ENCODE results near the gene USP49.
A peak's percentile ranks its signal among the peaks of the same experiment; 100 is the strongest.
"Not testable (repeated sequence)": the region's sequence is repeated elsewhere in the genome, so short reads cannot be mapped to it uniquely, and the experiment has no call there.

The USP49 gene

DNA sequence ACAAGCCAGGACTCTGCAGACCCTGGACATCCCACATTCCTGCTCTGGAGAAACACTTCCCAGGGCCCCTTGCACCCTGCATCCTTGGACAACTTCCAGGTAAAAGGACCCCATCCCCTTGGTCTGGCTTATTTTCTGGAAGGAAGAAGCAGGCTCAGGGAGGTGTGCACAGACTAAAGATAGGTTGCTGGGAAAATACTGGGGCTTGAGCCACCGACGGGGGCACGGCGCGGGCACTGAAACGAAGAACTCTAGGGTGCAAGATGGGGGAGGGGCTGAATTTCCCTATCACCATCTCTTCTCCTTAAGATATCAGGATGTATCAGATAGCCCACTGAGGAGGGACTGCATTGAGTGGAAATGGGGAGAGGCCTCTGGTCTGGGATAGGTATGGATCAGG is 116.3 kb downstream of the USP49 start:
- no peak for DNase-seq

DNA sequence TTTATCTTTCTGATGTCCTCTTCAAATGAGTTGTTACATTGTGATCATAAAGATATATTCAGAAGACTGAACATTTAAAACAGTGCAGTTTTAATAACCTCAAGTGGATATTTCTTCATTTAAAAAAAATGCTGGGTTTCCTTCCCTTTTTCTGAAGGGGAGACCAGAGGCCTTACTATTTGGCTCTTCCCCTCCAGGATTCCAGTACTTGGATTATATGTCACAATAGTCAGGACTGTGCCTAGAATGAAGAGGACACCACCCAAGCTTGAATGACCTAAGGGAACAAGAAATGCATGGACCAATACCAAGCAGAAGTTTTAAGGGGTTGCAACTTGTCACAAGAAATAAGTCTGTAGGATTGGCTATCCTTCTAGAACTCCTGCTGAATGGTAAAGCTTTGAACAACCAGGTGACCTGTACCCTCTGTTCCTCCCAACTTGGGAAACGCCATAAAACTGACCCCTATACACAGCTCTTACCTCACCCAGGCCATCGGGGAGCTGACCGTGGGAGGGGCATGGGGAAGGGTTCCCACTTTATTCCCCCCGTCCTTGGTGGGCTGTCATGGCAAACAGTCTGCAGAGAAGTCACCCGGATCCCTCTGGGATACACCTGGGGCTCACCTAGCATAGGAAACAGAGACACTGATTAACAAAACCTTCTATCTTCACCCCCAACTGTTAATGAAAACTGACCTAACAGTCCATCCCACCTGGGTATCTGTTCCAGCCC is 117.5 kb downstream of the USP49 start:
- peak; percentile 47 for DNase-seq

DNA sequence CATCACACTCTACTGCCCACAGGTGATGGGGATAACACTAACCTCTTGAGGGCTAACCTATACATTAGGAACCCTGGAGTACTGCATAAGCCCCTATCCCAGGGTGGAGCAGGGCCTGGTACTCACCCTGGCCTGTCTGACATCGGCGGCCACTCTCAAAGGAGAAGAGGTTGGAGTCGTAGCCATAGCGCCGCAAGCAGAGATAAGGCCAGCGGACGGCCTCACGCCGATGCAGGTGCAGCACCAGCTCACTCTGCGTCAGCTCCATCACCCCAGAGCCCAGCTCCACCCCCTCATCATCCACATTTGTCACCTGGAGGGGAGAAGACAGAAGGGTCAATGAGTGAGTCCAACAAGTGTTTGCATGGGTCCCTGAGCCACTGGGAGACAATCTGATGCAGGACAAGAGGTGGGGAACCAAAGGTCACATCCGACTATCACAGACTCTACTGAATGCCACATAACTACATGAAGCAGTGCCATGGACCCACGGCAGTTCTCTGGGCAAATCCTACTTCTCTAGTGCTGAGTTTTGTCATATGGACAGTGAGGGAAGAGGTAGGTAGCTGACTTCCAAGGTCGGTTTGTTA is 119.8 kb downstream of the USP49 start:
- no peak for DNase-seq

DNA sequence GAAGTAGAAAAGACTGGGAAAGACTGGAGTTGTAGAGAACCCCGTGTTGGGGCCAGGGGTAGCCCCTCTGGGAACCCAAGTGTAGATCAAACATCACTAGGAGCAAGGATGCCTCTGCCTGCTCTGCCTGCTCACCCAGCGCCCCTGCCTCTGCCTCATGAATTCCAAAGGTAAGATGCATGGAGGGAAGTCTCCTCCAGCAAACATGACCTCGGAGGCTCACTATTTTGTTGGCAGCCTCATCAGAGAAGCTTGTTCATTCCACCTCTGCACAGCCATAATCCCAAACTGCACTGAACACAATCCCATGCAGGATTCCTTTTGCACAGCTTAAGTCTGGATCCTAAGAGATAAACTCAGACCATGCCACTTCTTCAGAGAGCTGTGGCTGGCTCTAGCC is 120.3 kb downstream of the USP49 start:
- no peak for DNase-seq

DNA sequence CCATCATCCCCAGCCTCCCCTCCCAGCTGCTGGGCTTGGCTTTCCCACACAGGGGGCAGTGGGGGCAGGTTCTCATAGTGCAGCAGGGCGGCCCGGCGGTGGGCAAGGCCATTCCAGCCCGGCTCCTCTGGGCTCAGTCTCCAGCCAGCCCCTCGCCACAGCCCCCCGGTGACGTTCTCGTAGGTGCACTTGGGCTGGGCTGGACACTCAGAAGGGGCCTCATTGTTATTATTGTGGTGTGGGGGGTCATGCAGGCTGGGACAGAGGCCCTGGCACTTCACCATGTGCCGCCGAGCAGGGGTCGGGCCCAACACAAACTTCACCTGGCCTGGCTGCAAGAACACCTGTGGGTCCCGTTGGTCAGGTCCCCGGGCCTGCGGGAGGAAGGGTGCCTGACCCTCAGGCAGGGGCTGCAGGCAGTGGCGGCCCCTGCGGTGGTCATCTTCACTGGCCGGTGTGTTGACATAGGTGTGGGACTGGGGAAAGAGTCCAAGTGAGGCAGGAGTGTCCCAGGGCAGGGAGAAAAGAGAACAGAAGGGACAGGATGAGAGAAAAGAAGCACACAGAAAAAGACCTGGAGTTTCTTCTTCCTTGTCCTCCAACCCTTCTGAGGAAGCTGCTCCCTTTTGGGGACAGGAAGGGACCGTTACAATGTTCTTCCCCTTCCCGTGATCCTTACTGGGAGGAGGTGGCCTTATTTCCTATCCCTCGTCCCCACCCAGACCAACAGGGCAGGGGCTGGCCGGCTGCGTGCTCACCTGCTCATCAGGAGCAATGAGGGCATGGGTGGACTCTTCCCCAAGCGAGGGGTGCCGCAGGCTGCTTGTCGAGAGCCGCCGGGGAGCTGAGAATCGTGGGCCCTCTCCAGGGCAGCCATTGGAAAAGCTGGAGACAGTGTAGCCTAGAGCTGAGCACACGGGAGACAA is 123.9 kb downstream of the USP49 start:
- no peak for DNase-seq

DNA sequence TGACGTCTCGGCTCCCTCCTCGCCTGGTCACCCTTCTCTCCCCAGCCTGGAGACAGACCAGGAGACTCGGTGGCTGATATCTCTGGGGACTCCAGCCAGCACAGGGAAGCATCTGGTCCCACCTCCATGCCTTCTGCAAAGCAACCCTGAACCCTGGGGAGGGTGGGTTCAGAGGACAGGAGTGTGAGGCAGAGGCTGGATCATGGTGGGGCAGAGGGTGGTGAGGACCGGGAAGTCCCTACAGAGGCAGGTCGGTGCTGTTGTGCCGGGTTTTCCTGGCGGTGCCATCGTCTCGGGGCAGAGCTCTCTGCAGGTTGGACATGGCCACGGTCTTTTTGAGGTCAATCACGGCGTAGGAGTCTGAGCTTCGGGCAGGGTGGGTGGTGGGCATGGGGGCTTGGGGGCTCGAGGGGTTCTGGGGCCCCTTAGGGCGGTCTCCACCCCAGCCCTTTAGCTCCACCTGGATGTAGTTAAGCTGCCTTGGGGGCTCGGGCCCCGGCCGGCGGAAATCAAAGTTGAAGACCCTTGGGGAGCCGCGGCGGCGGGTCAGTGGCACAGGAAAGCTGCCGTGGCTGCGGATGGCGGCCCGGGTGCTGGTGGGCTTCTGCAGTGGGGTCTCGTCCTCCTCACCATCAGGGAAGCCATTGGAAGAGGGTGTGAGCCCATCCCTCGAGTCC is 124.7 kb downstream of the USP49 start:
- DNase-seq: no peak

DNA sequence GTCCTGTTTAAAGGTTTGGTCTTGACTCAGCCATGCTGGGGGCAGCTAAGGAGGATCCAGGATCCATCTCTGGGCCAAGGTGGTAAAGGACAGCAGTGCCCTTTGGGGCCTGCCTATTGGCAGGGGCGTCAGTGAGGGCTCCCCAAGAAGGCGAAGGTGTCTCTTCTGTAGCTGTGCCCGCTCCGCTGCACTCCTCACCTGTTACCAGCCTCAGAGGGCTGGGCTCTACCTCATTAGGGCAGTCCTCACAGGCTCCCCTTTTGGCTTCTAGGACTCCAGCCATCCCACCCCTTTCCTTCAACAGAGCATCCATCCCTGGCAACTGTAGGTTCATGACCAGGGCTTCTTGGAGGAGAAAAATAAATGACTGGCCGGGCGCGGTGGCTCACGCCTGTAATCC is 125.8 kb downstream of the USP49 start:
- DNase-seq: no peak

DNA sequence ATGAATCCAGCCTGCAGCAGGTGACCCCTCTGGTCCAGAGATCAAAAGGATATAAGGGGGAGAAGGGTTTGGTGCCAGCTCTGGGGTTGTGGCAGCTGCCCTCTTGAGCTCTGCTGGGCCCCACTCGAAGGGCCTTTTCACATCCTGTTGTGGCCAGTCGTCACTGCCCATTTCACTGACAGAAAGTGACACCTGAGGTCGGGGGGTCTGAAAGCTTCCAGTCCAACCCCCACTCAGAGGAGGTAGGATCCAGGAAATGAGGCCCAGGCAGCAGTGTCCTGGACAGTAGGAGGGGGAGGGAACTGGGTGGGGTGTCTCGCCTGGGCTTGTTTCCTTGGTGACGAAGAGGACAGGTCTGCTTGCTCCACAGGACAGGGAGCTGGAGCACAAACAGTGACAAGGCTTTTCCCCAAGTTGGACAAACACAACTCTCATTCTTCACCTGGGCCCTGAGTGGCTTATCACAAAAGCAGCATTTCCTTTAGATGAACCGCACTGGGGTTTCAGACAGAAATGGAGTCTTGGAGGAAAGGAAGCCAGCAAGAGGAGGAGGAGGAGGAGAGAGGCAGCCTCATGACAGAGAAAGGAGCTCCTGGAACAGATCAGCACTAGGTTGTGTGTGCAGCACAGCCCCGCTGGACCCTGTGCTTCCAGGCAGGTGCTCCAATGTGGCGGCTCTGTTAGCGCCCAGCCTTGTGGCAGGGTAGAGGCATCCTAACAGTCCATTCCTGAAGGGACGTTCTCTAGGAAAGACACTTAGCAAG is 126.4 kb downstream of the USP49 start:
- peak; percentile 43 for DNase-seq

DNA sequence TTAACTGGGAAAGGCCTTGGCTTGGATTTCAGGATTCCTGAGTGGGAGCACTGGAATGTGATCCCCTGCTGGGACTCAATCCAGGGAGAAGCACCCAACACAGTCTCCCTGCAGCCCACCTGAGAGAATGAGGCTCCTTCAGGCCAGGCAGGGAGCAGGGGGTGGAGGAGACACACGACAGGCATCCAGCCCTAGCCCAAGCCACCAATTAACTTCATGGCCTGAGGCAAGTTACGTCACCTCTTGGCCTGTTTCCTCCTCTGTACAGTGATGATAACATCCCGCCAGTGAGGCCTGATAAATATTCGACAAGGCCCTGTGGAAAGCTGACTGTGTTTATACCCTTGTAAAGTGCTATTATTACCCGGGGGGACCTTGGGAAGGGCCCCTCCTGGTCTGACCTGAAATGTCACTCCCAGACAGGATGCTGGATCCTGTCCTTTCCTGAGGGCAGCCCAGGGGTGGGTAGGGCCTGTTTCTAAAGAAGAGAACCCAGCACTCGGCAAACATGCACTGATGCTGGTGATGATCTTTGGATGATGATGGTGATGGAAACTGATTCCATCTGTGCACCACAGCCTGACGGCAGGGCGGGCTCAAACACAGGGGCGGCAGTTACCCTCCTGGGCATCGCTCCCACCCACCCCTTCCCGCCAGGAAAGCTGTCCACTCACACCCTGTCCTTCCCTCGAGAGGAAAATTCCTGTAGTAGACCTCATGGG is 127.9 kb downstream of the USP49 start:
- peak; percentile 15 for DNase-seq

DNA sequence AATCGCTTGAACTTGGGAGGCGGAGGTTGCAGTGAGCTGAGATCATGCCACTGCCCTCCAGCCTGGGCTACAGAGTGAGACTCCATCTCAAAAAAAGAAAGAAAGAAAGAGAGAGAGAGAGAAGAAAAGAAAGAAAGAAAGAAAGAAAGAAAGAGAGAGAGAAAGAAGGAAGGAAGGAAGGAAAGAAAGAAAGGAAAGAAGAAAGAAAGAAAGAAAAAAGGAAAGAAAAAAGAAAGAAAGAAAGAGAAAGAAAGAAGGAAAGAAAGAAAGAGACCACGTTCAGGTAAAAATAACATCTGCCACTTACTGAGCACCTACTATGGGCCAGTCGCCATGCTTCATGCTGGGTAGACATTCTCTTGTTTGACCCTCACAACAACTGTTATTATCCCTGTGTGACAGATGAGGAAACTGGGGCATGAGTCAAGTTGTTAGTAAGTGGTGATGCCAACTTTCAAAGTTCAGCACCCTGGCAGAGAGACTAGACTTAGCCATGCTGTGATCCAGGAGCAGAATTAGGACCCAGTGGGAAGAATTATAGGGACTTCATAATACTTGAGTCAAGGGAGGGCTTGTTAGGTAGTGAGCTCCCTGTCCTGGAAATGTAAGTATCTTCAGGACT is 129.0 kb downstream of the USP49 start:
- not testable (repeated sequence) for DNase-seq

DNA sequence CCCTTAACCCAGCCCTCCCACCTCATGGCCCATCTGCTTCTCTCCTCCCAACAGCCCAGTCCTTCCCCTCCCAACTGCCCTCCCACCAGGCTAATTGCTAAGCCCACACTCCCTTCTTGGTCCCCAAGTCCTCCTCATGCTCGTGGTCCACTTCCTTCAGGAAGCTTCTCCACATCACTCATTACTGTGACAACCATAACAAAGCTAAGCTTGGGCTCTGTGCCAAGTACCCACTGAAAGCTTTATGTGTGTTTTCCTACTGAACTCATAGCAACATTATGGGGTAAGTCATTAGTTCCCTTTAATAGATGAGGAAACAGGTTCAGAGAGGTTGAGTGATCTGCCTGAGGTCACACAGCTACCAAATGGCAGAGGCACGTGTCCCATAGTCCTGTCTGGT is 131.7 kb downstream of the USP49 start:
- DNase-seq: no peak

DNA sequence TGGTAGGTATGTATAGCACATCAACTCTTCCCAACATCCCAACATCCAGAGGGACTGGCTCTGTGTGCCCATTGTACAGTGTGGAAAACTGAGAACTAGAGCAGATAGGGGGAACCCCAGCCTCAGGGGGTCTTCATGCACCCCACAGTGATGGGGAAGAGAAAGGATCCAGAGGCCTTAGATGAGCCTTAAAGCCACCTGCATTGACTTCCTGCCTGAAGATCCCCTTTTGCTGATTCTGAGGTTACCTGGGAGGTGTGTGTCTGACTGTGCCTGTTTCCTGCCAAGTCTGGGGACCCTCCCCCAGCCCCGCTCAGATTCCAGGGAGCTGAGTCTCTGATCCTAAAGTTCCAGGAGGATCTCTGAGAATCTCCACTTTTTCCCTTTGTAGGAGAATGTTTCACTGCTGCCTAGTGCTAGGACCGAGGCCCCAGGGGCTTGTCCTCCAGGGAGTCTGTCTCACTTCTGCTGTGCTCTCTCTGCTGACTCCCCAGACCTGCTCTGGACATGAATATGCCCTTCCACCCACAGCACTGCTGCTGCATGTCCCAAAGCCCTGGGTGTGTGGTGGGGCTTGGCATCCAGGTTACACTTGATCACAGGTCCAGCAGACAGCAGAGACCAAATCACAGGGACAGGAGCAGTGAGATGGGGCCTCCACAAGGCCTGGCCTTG is 135.1 kb downstream of the USP49 start:
- DNase-seq: no peak

DNA sequence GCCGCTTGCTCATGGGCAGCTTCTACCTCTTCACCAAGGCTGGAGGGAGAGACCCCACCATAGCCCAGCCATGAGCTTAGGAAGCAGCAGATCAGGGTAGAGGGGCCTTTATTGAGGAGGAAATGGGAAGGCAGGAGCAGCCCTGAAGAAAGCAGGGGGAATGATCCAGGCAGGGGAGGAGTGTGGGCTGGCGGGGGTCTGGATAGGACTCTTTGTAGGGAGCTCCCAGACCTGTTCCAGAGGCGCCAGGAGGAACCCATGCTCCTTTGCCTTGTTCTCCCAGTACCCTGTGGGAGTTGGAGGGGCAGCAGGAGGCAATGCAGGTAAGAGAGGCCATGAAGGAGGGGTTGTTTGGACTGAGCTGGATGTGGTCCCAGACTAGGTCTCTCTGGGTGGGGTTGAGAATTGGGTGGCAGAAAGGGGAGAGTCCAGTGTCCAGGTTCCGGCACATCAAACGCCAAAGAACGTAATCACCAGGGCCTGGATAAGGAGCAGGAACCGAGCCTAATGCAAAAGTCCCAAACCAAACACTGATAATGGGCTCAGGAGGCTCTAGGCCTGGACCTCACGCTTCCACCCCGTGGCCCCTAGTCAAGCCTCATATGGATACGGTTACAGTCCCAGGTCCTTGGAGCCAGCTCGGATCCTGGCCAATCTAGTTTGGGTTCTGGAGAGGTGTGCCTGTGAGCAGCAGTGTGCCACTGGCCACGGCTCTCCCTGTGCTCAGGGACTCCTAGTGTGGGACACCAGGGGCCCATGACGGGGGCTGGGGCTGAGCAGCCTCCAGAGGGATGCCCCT is 135.9 kb downstream of the USP49 start:
- no peak for DNase-seq

DNA sequence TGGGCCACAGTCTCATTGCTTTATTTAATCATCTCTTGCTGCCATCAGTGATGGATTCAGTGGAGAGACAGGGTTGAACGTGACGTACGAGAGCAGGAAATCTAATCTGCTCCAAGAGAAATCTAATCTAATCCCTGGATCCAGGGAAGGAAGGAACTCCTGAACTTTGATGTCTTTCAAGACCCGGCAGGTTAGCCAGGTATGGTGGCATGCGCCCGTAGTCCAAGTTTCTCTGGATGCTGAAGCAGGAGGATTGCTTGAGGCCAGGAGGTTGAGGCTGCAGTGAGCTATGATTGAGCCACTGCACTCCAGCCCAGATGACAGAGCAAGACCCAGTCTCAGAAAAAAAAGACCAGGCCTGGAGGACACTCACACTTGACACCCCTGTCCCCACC is 136.5 kb downstream of the USP49 start:
- DNase-seq: no peak

DNA sequence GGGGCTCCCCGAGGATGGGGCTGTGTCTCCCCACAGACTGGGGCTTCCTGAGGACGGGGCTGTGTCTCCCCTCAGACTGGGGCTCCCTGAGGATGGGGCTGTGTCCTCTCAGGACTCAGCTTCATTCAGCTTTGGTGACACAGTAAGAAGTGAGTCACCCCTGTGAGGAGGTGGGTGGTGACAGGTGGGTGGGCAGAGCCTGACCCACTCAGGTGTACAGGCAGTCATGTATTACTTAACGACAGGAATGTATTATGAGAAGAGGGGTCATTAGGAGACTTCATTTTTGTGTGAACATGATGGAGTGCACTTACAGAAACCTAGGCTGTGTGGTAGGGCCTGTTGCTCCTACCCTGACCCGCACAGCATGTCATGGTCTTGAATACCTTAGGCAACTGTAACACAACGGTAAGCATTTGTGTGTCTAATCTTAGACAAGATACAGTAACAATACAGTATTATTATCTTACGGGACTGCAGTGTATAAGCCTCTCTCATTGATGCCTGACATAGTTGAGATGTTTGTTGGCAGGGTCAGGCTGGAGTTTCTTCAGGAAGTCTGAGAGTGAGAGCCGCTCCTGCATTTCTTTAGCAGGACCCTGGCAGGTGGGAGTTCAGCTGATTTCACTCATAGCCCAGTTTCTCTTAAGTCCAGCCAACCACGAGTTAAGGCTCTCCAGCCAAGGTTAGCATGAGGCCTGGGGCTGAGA is 137.1 kb downstream of the USP49 start:
- DNase-seq: no peak

DNA sequence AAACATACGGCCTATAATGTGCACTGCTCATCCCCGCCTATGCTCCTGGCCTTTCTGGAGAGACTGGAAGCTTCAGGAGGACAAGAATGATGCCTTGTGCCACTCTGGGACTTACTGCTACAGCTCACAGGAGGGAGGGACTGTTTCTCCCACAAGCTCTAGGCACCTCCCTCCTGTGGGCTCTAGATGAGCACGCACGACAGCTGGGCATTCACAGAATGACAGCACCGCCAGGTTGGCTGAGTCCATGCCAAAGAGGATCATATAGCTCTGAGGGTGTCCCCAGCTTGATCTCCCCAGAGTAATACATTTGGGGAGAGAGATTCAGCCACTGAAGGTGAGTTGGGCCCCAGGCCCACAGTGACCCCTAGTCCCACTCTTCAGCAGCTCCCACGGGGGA is 137.9 kb downstream of the USP49 start:
- no peak for DNase-seq

DNA sequence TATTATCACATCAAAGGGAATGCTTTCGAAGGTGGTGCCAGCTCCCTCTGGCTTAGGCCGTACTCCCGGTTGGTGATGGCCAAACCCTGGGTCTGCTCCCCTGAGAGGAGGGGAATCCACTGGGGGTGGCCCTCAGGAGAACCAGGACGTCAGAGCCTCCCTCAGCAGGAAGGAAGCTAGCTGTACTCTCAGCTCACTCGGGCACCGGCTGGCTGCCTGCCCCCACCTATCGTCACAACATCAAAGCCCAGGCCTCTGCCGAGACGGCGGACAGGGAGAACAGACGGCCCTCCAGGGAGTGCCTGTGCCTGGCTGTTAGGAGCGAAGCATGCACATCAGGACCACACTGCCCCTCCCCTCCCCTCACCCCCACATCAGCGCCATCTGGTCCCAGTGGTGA is 138.8 kb downstream of the USP49 start:
- no peak for DNase-seq

DNA sequence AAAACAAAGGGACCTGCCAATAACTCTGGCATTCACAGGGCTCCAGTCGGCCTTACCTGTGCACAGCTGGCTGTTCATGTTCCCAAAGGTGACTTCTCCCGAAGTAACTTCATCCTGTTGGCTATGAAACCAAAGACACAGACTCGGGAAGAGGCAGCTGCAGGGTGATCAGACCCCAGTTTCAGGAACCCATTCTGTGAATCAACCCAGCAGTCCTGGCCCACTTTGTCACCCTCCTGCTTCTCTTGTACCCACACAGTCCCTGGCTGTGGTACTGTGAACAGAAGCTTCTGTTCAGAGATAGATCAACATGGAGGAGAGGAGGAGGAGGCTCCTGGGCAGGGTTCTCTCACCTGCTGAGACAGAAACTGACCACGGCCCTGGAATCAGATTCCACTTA is 139.3 kb downstream of the USP49 start:
- DNase-seq: no peak

DNA sequence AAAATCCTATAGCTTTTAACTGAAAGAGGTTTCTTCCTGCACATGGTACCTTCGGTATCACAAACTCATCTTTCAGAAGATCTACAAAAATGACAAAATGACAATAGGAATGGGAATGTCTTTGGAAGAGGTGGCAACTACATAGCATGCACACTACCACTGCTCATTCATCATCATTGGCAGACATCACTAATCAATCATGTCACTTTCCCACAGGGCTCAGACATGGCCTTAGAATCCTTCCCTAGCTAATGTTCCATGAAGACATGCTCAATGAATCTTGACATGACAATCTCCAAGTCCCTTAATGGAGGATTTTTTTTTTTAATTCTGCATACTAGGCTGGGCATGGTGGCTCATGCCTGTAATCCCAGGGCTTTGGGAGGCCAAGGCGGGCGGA is 144.8 kb downstream of the USP49 start:
- DNase-seq: no peak

All from GF-D8 (cell line).